ENCODE data around the gene ARHGAP6.
"Not testable (repeated sequence)": the region's sequence is repeated elsewhere in the genome, so short reads cannot be mapped to it uniquely, and the experiment has no call there.

The ARHGAP6 gene

GRCh38 chrX:11509786-11510185, 155.9 kb downstream of the ARHGAP6 start:
- DNase-seq: no peak

- DNase-seq: no peak
These were observed 161.5 kb downstream of the ARHGAP6 start for GRCh38 chrX:11504234-11504633.

- no peak for DNase-seq
These were observed 166.4 kb downstream of the ARHGAP6 start for GRCh38 chrX:11499076-11500044.

GRCh38 chrX:11491375-11491774, 174.3 kb downstream of the ARHGAP6 start:
- DNase-seq: not testable (repeated sequence)

GRCh38 chrX:11484290-11484689, 181.4 kb downstream of the ARHGAP6 start:
- DNase-seq: no peak

GRCh38 chrX:11481035-11481434, 184.7 kb downstream of the ARHGAP6 start:
- no peak for DNase-seq

GRCh38 chrX:11480626-11481025, 185.1 kb downstream of the ARHGAP6 start:
- DNase-seq: no peak

GRCh38 chrX:11478911-11479310, 186.8 kb downstream of the ARHGAP6 start:
- DNase-seq: no peak

- DNase-seq: no peak
These were observed 187.7 kb downstream of the ARHGAP6 start for GRCh38 chrX:11478026-11478425.

GRCh38 chrX:11474576-11474975, 191.1 kb downstream of the ARHGAP6 start:
- no peak for DNase-seq

GRCh38 chrX:11474021-11474420, 191.7 kb downstream of the ARHGAP6 start:
- no peak for DNase-seq

GRCh38 chrX:11472879-11473278, 192.8 kb downstream of the ARHGAP6 start:
- DNase-seq: no peak

GRCh38 chrX:11472381-11472780, 193.3 kb downstream of the ARHGAP6 start:
- DNase-seq: no peak

GRCh38 chrX:11470250-11470974, 195.3 kb downstream of the ARHGAP6 start:
- DNase-seq: no peak

- DNase-seq: no peak
These were observed 199.9 kb downstream of the ARHGAP6 start for GRCh38 chrX:11465648-11466411.

- no peak for DNase-seq
These were observed 200.8 kb downstream of the ARHGAP6 start for GRCh38 chrX:11464836-11465463.

GRCh38 chrX:11464380-11464779, 201.3 kb downstream of the ARHGAP6 start:
- no peak for DNase-seq

- DNase-seq: no peak
These were observed 203.1 kb downstream of the ARHGAP6 start for GRCh38 chrX:11462648-11463047.

GRCh38 chrX:11462136-11462535, 203.6 kb downstream of the ARHGAP6 start:
- no peak for DNase-seq

- DNase-seq: no peak
These were observed 204.3 kb downstream of the ARHGAP6 start for GRCh38 chrX:11461201-11462001.

GRCh38 chrX:11460347-11460746, 205.4 kb downstream of the ARHGAP6 start:
- no peak for DNase-seq

GRCh38 chrX:11458170-11458569, 207.6 kb downstream of the ARHGAP6 start:
- DNase-seq: no peak
